ENCODE data around the gene UCHL3. TPM values are rescaled to one million over a fixed set of nuclear protein-coding genes. Genes with fewer than 3 reads are reported as not detected.

The UCHL3 gene
- total RNA-seq, 1 experiment from 2014 or later, result 50.8 TPM

- Histone ChIP-seq H3K23me2 (ENCODE audit: insufficient read length, low read depth, low read length, poor library complexity, severe bottlenecking) (no peaks in the 10 kb centered on the region), H2BK5ac (ENCODE audit: insufficient read length, low read length) (no peak overlapping the region), H3K27ac (ENCODE audit: insufficient read length, low read depth, low read length) (no peak overlapping the region), H2BK12ac (ENCODE audit: insufficient read length, low read depth, low read length) (no peak overlapping the region), H2AK5ac (ENCODE audit: insufficient read length, low read length) (no peak overlapping the region), H2BK15ac (ENCODE audit: low read depth, low read length) (no peak overlapping the region), H3K27me3 (ENCODE audit: insufficient read depth, low read length) (no peaks in the 10 kb centered on the region), H4K20me1 (ENCODE audit: control insufficient read depth, insufficient read depth, insufficient read length) (no peaks in the 10 kb centered on the region), H4K91ac (ENCODE audit: insufficient read length, low read depth, low read length) (no peak overlapping the region), H3T11ph (ENCODE audit: low read length) (no peak overlapping the region), H3K56ac (ENCODE audit: insufficient read length, low read depth, low read length) (no peak overlapping the region), H2BK120ac (ENCODE audit: low read depth, low read length, poor library complexity, severe bottlenecking) (no peak overlapping the region), H4K8ac (replicated peaks; ENCODE audit: insufficient read length, low read depth, low read length) (no peak overlapping the region), H3K9ac (ENCODE audit: extremely low read depth, insufficient read length, low read length) (no peak overlapping the region), H3K18ac (ENCODE audit: insufficient read length, low read depth, low read length) (no peak overlapping the region), H2BK20ac (ENCODE audit: low read depth, low read length, poor library complexity, severe bottlenecking) (no peak overlapping the region), H3K79me2 (ENCODE audit: insufficient read depth, low read length) (no peaks in the 10 kb centered on the region), H3K4ac (ENCODE audit: low read depth, low read length) (no peak overlapping the region), H3K79me1 (ENCODE audit: insufficient read depth, low read depth, low read length, poor library complexity, severe bottlenecking) (no peaks in the 10 kb centered on the region), H2AFZ (ENCODE audit: low read length) (no peak overlapping the region), H3K14ac (ENCODE audit: insufficient read depth, low read length) (no peak overlapping the region), H3K4me2 (ENCODE audit: insufficient read depth, insufficient read length, low read length) (no peak overlapping the region), H3K23ac (ENCODE audit: insufficient read length, low read depth, low read length) (no peak overlapping the region), H3K9me3 (ENCODE audit: control insufficient read depth, low read depth, low read length) (no peaks in the 10 kb centered on the region), H3K4me1 (ENCODE audit: insufficient read depth, low read length) (no peaks in the 10 kb centered on the region), H4K5ac (ENCODE audit: insufficient read length, low read depth, low read length) (no peak overlapping the region)
- TF ChIP-seq CTCF (conservative IDR thresholded peaks at IDR 0.05), result no peak
- H3K36me3 Mint-ChIP-seq (ENCODE audit: insufficient read depth in 1 of 3, low read depth in 3 of 3), result peaks cover 2 to 19% (median 3%) of the 10 kb centered on the region in 3 experiments; a peak in 4 of 7 replicates
- H3K9me3 Mint-ChIP-seq, result no peaks in the 10 kb centered on the region
- H3K4me1 Mint-ChIP-seq, result 0 out of 4 replicates have a peak, but pooled peaks cover 0 to 2% of the 10 kb centered on the region in 2 experiments
- no peak for DNase-seq
- H3K4me3 Mint-ChIP-seq, result no peak overlapping the region
- H3K27ac Mint-ChIP-seq, result no peak overlapping the region
- WGBS (ENCODE audit: extremely low coverage, insufficient read length, low lambda C conversion rate), result no CpG with 5 or more reads among the region's 2 CpGs
- H3K27me3 Mint-ChIP-seq (ENCODE audit: low read depth), result no peaks in the 10 kb centered on the region
These were observed 53.4 kb downstream of the UCHL3 start for GRCh38 chr13:75603038-75603437.

All from H9 (cell line).